ENCODE results near the gene BIRC6.
"Not testable (repeated sequence)": the region's sequence is repeated elsewhere in the genome, so short reads cannot be mapped to it uniquely, and the experiment has no call there.

Gene BIRC6

GRCh38 chr2:32330136-32330535, 26.7 kb upstream of the BIRC6 start:
- no peak for ATAC-seq
- no peak for TF ChIP-seq SNAI2 (CRISPR knock-in tag; IDR thresholded peaks at IDR 0.05)
- TF ChIP-seq TOX (CRISPR knock-in tag; IDR thresholded peaks at IDR 0.05; ENCODE audit: borderline replicate concordance), result no peak
- no peak for TF ChIP-seq CSRNP3 (CRISPR knock-in tag; IDR thresholded peaks at IDR 0.05)

GRCh38 chr2:32342801-32343200, 14.0 kb upstream of the BIRC6 start:
- no peak for TF ChIP-seq ISL1 (CRISPR knock-in tag; IDR thresholded peaks at IDR 0.05)
- TF ChIP-seq SNAI2 (CRISPR knock-in tag; IDR thresholded peaks at IDR 0.05), result peak; percentile 34; the same call in 1 of the 2 replicates
- ATAC-seq, result no peak

- ATAC-seq, result not testable (repeated sequence)
Observed at GRCh38 chr2:32350797-32351196, 6.0 kb upstream of the BIRC6 start.

GRCh38 chr2:32355976-32356680, 695 bp upstream of the BIRC6 start:
- no peak; the same call in 2 of the 3 replicates for ATAC-seq

GRCh38 chr2:32357318-32358110, 691 bp downstream of the BIRC6 start:
- TF ChIP-seq ZFP3 (CRISPR knock-in tag; IDR thresholded peaks at IDR 0.05) (no peak), CREB5 (CRISPR knock-in tag; IDR thresholded peaks at IDR 0.05; ENCODE audit: low read depth) (no peak), SNAI2 (CRISPR knock-in tag; IDR thresholded peaks at IDR 0.05) (0 out of 2 replicates have a peak, but pooled peaks have one; percentile 23), ISL1 (CRISPR knock-in tag; IDR thresholded peaks at IDR 0.05) (no peak), RARB (CRISPR knock-in tag; IDR thresholded peaks at IDR 0.05) (no peak)
- ATAC-seq, result peak; percentile 25

More at GRCh38 chr2:32355976-32356680, 695 bp upstream of the BIRC6 start:
- TF ChIP-seq ZC3H10 (CRISPR knock-in tag; IDR thresholded peaks at IDR 0.05), result no peak
- TF ChIP-seq ZFP30 (CRISPR knock-in tag; IDR thresholded peaks at IDR 0.05), result no peak
- no peak for TF ChIP-seq ZNF8 (CRISPR knock-in tag; IDR thresholded peaks at IDR 0.05)
- TF ChIP-seq TCF4 (CRISPR knock-in tag; IDR thresholded peaks at IDR 0.05; ENCODE audit: borderline replicate concordance), result 0 out of 2 replicates have a peak, but pooled peaks have one; percentile 28
- TF ChIP-seq PPARA (CRISPR knock-in tag; IDR thresholded peaks at IDR 0.05; ENCODE audit: borderline replicate concordance), result no peak
- no peak for TF ChIP-seq BACH2 (CRISPR knock-in tag; IDR thresholded peaks at IDR 0.05; ENCODE audit: borderline replicate concordance)
- TF ChIP-seq ZNF70 (CRISPR knock-in tag; IDR thresholded peaks at IDR 0.05), result no peak
- TF ChIP-seq GLIS3 (CRISPR knock-in tag; IDR thresholded peaks at IDR 0.05), result no peak
- no peak for TF ChIP-seq CREB5 (CRISPR knock-in tag; IDR thresholded peaks at IDR 0.05; ENCODE audit: low read depth)

GRCh38 chr2:32358111-32358482, 1.3 kb downstream of the BIRC6 start:
- peak; percentile 8; the same call in 2 of the 3 replicates for ATAC-seq
- TF ChIP-seq ZFP30 (CRISPR knock-in tag; IDR thresholded peaks at IDR 0.05) (no peak), RARB (CRISPR knock-in tag; IDR thresholded peaks at IDR 0.05) (no peak), BACH2 (CRISPR knock-in tag; IDR thresholded peaks at IDR 0.05; ENCODE audit: borderline replicate concordance) (no peak), GLIS3 (CRISPR knock-in tag; IDR thresholded peaks at IDR 0.05) (no peak), ZNF8 (CRISPR knock-in tag; IDR thresholded peaks at IDR 0.05) (no peak), OSR1 (CRISPR knock-in tag; IDR thresholded peaks at IDR 0.05) (no peak), ZNF70 (CRISPR knock-in tag; IDR thresholded peaks at IDR 0.05) (no peak), CSRNP3 (CRISPR knock-in tag; IDR thresholded peaks at IDR 0.05) (no peak), CREB5 (CRISPR knock-in tag; IDR thresholded peaks at IDR 0.05; ENCODE audit: low read depth) (no peak), ZC3H10 (CRISPR knock-in tag; IDR thresholded peaks at IDR 0.05) (no peak), PATZ1 (CRISPR knock-in tag; IDR thresholded peaks at IDR 0.05; ENCODE audit: borderline replicate concordance) (no peak), ZNF565 (CRISPR knock-in tag; conservative IDR thresholded peaks at IDR 0.05; ENCODE audit: low read depth) (no peak), TCF4 (CRISPR knock-in tag; IDR thresholded peaks at IDR 0.05; ENCODE audit: borderline replicate concordance) (no peak)

All from SK-N-SH treated with all-trans-retinoic acid at 6 μM for 48 hours (cell line).